GM13977 (cell line): ENCODE measurements around the gene LY86.

Experiments
- DNase-seq: peaks from one replicate; pipeline ENCODE4 v3.0.0; 2012; ENCODE audit warnings: low spot score
- in situ Hi-C: fragments of 300-500 bp; cut with MboI; formaldehyde crosslinking; loops from one replicate; pipeline ENCODE4 v1.12.0; 2022; ENCODE audit warnings: low sequenced_read_pairs, low pct_unique_long_range_greater_than_20kb, mixed read lengths, inconsistent platforms; ENCODE audit not compliant: unreplicated experiment
- TF ChIP-seq, protein P1 (sequence below): IDR thresholded peaks from 2 replicates; pipeline ENCODE4 v1.5.1; 2012; ENCODE audit warnings: mild to moderate bottlenecking, control low read depth; ENCODE audit not compliant: insufficient read depth; ENCODE audit errors: extremely low read depth, missing control alignments

The LY86 gene

DNA sequence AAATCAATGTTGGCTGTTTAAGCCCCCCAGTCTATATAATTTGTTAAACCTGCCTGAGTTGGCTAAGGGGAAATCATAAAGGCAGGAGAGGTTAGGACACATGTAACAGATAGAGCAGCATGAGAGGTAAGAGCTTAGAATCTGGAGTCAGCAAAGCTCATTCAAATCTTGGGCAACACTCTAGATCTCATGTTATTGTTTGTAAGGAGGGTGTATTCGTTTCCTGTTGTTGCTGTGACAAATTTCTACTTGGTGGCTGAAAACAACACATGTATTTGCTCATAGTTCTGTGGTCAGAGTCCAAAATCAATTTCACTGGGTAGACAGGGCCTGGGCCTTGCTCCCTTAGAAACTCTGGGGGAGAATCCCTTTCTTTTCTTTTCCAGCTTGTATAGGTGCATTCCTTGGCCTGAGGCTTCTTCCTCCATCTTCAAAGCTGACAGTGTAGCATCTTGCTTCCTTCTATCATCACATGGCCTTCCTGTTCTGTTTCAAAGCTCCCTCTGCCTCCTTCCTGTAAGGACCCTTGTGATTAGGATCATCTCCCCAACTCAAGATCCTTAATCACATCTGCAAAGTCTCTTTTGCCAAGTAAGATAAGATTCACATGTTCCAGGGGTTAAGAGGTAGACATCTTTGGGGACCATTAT is 4.4 kb downstream of the LY86 start:
- TF ChIP-seq, protein P1, sequence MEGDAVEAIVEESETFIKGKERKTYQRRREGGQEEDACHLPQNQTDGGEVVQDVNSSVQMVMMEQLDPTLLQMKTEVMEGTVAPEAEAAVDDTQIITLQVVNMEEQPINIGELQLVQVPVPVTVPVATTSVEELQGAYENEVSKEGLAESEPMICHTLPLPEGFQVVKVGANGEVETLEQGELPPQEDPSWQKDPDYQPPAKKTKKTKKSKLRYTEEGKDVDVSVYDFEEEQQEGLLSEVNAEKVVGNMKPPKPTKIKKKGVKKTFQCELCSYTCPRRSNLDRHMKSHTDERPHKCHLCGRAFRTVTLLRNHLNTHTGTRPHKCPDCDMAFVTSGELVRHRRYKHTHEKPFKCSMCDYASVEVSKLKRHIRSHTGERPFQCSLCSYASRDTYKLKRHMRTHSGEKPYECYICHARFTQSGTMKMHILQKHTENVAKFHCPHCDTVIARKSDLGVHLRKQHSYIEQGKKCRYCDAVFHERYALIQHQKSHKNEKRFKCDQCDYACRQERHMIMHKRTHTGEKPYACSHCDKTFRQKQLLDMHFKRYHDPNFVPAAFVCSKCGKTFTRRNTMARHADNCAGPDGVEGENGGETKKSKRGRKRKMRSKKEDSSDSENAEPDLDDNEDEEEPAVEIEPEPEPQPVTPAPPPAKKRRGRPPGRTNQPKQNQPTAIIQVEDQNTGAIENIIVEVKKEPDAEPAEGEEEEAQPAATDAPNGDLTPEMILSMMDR, result no peak
- DNase-seq, result no peak
- in situ Hi-C loops, result no loop called here

GRCh38 chr6:6593867-6594468 is 5.4 kb downstream of the LY86 start:
- TF ChIP-seq, protein P1, result no peak
- in situ Hi-C loops, result no loop called here
- DNase-seq, result no peak

GRCh38 chr6:6595025-6595424 is 6.5 kb downstream of the LY86 start:
- in situ Hi-C loops, result no loop called here

GRCh38 chr6:6595952-6596351 is 7.4 kb downstream of the LY86 start:
- in situ Hi-C loops, result no loop called here
- DNase-seq, result no peak
- TF ChIP-seq, protein P1, result no peak

More at GRCh38 chr6:6595025-6595424, 6.5 kb downstream of the LY86 start:
- no peak for DNase-seq
- TF ChIP-seq, protein P1, result no peak

DNA sequence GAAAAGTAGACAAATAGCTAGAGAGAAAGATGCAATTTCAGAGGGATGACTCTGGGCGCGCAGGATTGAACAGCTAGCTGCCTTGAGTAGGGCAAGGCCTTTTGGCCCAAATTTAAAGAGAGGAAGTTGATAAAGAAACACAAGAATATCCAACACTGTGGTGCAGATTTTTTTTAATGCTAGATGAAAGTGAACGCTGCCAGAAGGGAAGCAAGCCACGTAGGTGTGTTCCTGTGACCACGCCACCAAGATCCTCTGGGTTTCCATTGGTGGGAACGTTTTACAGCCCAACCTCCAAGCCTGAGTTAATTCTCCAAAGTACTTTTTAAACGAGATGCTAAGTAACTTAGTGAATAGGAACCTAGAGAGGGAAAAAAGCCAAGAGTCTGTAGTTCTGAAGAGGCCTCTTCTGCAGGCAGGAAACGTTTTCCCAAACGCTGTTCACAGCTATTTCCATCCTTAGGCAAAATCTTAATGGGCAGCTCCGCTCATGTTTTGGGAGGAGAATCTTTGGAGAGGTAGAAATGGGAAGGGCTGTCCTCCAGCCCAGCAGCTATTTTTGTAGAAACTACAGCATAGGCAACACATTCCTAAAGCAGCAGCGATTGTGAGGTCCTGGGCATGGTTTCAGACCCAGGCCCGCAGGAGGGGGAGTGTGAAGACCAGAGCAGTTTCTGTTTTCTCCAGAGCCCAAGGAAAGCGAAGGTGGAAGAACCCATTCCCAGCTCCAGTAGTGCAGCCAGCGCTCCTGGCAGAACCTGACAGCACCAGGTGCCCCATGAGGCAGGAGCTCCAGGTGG is 8.2 kb downstream of the LY86 start:
- TF ChIP-seq, protein P1, result no peak
- no peak for DNase-seq
- in situ Hi-C loops, result no loop called here

- in situ Hi-C loops, result no loop called here
- TF ChIP-seq, protein P1, result no peak
- no peak for DNase-seq
These were observed 9.2 kb downstream of the LY86 start for GRCh38 chr6:6597682-6598081.
